GM23338 (cell line): ENCODE results near the gene ABCB8. TPM values are rescaled to one million over a fixed set of nuclear protein-coding genes. Genes with fewer than 3 reads are reported as not detected.
A peak's percentile ranks its signal among the peaks of the same experiment; 100 is the strongest.

Experiments
- ATAC-seq: fragments of 200-7000 bp; cut with Tn5 transposase; 3 replicates; pipeline ENCODE4 v1.9.1; 2020
- DNase-seq: peaks from one replicate; pipeline ENCODE4 v3.0.0-alpha.2; 2015; ENCODE audit warnings: low spot score
- H2AFZ ChIP-seq: fragments of 200-600 bp; sonication (generic); 2 replicates; pipeline ENCODE4 v1.8.0; 2016; ENCODE audit warnings: antibody characterized with exemption, mild to moderate bottlenecking, moderate library complexity
- H3F3A ChIP-seq: fragments of 200-600 bp; sonication (generic); replicated peaks from 2 replicates; pipeline ENCODE4 v1.8.0; 2017; ENCODE audit warnings: antibody characterized with exemption, mixed run types, low read depth
- H3K27ac ChIP-seq: fragments of 200-600 bp; sonication (generic); 2 replicates; pipeline ENCODE4 v1.6.1; 2016; ENCODE audit warnings: low read depth
- H3K27me3 ChIP-seq: fragments of 200-600 bp; sonication (generic); 2 replicates; pipeline ENCODE4 v1.8.0; 2016; ENCODE audit warnings: mild to moderate bottlenecking, mixed run types, moderate library complexity; ENCODE audit not compliant: insufficient read depth
- H3K36me3 ChIP-seq: fragments of 200-600 bp; sonication (generic); 2 replicates; pipeline ENCODE4 v1.8.0; 2016; ENCODE audit warnings: mild to moderate bottlenecking; ENCODE audit not compliant: insufficient read depth
- H3K4me1 ChIP-seq: fragments of 200-600 bp; sonication (generic); 2 replicates; pipeline ENCODE4 v1.8.0; 2016; ENCODE audit warnings: mild to moderate bottlenecking, moderate library complexity; ENCODE audit not compliant: insufficient read depth
- H3K4me2 ChIP-seq: fragments of 200-600 bp; sonication (generic); 2 replicates; pipeline ENCODE4 v1.7.1; 2017; ENCODE audit warnings: mixed run types
- H3K4me3 ChIP-seq: fragments of 200-600 bp; sonication (generic); 2 replicates; pipeline ENCODE4 v1.6.1; 2016; ENCODE audit warnings: mixed run types
- H3K79me2 ChIP-seq: fragments of 200-600 bp; sonication (generic); replicated peaks from 2 replicates; pipeline ENCODE4 v1.8.0; 2017; ENCODE audit warnings: mild to moderate bottlenecking; ENCODE audit not compliant: insufficient read depth
- H3K9me2 ChIP-seq: fragments of 200-600 bp; sonication (generic); 2 replicates; pipeline ENCODE4 v1.8.0; 2017; ENCODE audit not compliant: insufficient read depth
- H4K20me1 ChIP-seq: fragments of 200-600 bp; sonication (generic); replicated peaks from 2 replicates; pipeline ENCODE4 v1.8.0; 2017; ENCODE audit warnings: mild to moderate bottlenecking; ENCODE audit not compliant: insufficient read depth
- H3K27ac Mint-ChIP-seq: 2 replicates; pipeline ENCODE4 v1.8.0; 2020; ENCODE audit warnings: inconsistent platforms, mild to moderate bottlenecking, moderate library complexity, mixed read lengths
- H3K27me3 Mint-ChIP-seq: 3 replicates; pipeline ENCODE4 v1.8.0; 2022; ENCODE audit warnings: low read depth, mild to moderate bottlenecking, moderate library complexity, mixed read lengths, inconsistent platforms; ENCODE audit not compliant: insufficient read depth, poor library complexity
- H3K36me3 Mint-ChIP-seq: 3 replicates; pipeline ENCODE4 v1.8.0; 2021; ENCODE audit warnings: low read depth, mild to moderate bottlenecking, inconsistent platforms, moderate library complexity, mixed read lengths
- H3K4me1 Mint-ChIP-seq: 3 replicates; pipeline ENCODE4 v1.8.0; 2020; ENCODE audit warnings: mild to moderate bottlenecking, inconsistent platforms, mixed read lengths
- H3K4me3 Mint-ChIP-seq: 3 replicates; pipeline ENCODE4 v1.8.0; 2021; ENCODE audit warnings: moderate library complexity, mild to moderate bottlenecking, inconsistent platforms, mixed read lengths
- H3K9me3 Mint-ChIP-seq: 3 replicates; pipeline ENCODE4 v1.8.0; 2020; ENCODE audit warnings: moderate library complexity, mild to moderate bottlenecking, inconsistent platforms, mixed read lengths
- CREB1 ChIP-seq: fragments of 250-450 bp; sonication (Bioruptor Pico); IDR thresholded peaks from 2 replicates; pipeline ENCODE4 v1.5.0; 2020; ENCODE audit warnings: low read depth, mild to moderate bottlenecking, moderate library complexity
- EZH2 ChIP-seq: fragments of 200-600 bp; sonication (generic); IDR thresholded peaks from one replicate; pipeline ENCODE4 v1.8.0; 2017; ENCODE audit warnings: antibody characterized with exemption, mild to moderate bottlenecking, low read depth; ENCODE audit not compliant: unreplicated experiment
- JUNB ChIP-seq: IDR thresholded peaks from one replicate; pipeline ENCODE4 v1.6.1; 2016; ENCODE audit warnings: antibody characterized with exemption; ENCODE audit not compliant: unreplicated experiment
- POLR2AphosphoS5 ChIP-seq: IDR thresholded peaks from 2 replicates; pipeline ENCODE4 v1.6.1; 2016; ENCODE audit warnings: antibody characterized with exemption, low read depth
- ZNF114 ChIP-seq: fragments of 250-450 bp; sonication (Bioruptor Pico); IDR thresholded peaks from 2 replicates; pipeline ENCODE4 v1.5.0; 2020; ENCODE audit warnings: mild to moderate bottlenecking, moderate library complexity
- polyA plus RNA-seq: library from polyadenylated mRNA; unstranded; fragments of >200 nt; fragmentation: Nextera tagmentation; extraction: Ambion mirVana; gene quantifications from 2 replicates; pipeline ENCODE4 v1.2.1, GENCODE V29; 2016
- total RNA-seq: library from RNA; depleted of rRNA; stranded (reverse); fragments of >200 nt; shearing (Covaris generic); gene quantifications from 2 replicates; pipeline ENCODE4 v1.2.3, GENCODE V29; 2014
- TF ChIP-seq, protein P1 (sequence below): IDR thresholded peaks from one replicate; pipeline ENCODE4 v1.6.1; 2018; ENCODE audit warnings: antibody characterized with exemption; ENCODE audit not compliant: unreplicated experiment
- TF ChIP-seq, protein P2 (sequence below): IDR thresholded peaks from 2 replicates; pipeline ENCODE4 v1.6.1; 2016; ENCODE audit warnings: antibody characterized with exemption
- TF ChIP-seq, protein P3 (sequence below): fragments of 250-450 bp; sonication (Bioruptor Pico); IDR thresholded peaks from 2 replicates; pipeline ENCODE4 v1.5.0; 2020; ENCODE audit warnings: mild to moderate bottlenecking, moderate library complexity

The ABCB8 gene
- total and polyA plus RNA-seq, 2 experiments from 2014 or later = 11.4 to 27.1 TPM

DNA sequence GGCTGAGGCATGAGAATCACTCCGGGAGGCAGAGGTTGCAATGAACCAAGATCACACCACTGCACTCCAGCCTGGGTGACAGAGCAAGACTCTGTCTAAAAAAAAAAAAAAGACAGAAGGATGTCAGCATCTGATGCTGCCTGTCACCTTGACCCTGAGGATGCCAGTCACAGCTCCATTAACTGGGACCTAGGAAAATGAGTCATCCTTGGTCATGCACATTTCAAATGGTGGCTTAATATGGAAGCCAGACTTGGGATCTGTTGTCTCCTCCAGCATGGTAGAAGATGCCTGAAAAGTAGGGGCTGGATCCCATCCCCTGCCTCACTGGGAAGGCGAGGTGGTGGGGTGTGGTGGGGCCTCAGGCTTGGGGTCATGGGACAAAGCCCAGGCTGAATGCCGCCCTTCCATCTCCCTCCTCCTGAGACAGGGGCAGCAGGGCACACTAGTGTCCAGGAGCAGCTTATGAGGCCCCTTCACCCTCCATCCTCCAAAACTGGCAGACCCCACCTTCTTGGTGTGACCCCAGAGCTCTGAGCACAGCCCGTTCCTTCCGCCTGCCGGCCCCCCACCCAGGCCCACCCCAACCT, 36.1 kb upstream of the ABCB8 start:
- H3K27ac ChIP-seq = no peak overlapping the region
- H2AFZ ChIP-seq = no peak overlapping the region
- H3K79me2 ChIP-seq = no peaks in the 10 kb centered on the region
- H3K4me3 Mint-ChIP-seq = no peak overlapping the region
- no peaks in the 10 kb centered on the region for H4K20me1 ChIP-seq
- H3K9me2 ChIP-seq = no peaks in the 10 kb centered on the region
- H3K36me3 Mint-ChIP-seq = peaks cover 26% of the 10 kb centered on the region
- peaks cover 16% of the 10 kb centered on the region for H3K27me3 Mint-ChIP-seq
- H3K27ac Mint-ChIP-seq = no peak overlapping the region
- H3K4me3 ChIP-seq = no peak overlapping the region
- DNase-seq (no peak), ATAC-seq (no peak)
- peaks cover 26% of the 10 kb centered on the region for H3K9me3 Mint-ChIP-seq
- H3K4me1 Mint-ChIP-seq = peaks cover 15% of the 10 kb centered on the region
- H3K4me1 ChIP-seq = peaks cover 12% of the 10 kb centered on the region
- TF ChIP-seq, protein P1, sequence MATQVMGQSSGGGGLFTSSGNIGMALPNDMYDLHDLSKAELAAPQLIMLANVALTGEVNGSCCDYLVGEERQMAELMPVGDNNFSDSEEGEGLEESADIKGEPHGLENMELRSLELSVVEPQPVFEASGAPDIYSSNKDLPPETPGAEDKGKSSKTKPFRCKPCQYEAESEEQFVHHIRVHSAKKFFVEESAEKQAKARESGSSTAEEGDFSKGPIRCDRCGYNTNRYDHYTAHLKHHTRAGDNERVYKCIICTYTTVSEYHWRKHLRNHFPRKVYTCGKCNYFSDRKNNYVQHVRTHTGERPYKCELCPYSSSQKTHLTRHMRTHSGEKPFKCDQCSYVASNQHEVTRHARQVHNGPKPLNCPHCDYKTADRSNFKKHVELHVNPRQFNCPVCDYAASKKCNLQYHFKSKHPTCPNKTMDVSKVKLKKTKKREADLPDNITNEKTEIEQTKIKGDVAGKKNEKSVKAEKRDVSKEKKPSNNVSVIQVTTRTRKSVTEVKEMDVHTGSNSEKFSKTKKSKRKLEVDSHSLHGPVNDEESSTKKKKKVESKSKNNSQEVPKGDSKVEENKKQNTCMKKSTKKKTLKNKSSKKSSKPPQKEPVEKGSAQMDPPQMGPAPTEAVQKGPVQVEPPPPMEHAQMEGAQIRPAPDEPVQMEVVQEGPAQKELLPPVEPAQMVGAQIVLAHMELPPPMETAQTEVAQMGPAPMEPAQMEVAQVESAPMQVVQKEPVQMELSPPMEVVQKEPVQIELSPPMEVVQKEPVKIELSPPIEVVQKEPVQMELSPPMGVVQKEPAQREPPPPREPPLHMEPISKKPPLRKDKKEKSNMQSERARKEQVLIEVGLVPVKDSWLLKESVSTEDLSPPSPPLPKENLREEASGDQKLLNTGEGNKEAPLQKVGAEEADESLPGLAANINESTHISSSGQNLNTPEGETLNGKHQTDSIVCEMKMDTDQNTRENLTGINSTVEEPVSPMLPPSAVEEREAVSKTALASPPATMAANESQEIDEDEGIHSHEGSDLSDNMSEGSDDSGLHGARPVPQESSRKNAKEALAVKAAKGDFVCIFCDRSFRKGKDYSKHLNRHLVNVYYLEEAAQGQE = no peak
- TF ChIP-seq EZH2 (no peak), POLR2AphosphoS5 (no peak), ZNF114 (no peak), CREB1 (CRISPR knock-in tag) (no peak), JUNB (no peak)
- H3K27me3 ChIP-seq = no peaks in the 10 kb centered on the region
- no peak overlapping the region for H3K4me2 ChIP-seq
- no peaks in the 10 kb centered on the region for H3K36me3 ChIP-seq
- H3F3A ChIP-seq = no peaks in the 10 kb centered on the region

DNA sequence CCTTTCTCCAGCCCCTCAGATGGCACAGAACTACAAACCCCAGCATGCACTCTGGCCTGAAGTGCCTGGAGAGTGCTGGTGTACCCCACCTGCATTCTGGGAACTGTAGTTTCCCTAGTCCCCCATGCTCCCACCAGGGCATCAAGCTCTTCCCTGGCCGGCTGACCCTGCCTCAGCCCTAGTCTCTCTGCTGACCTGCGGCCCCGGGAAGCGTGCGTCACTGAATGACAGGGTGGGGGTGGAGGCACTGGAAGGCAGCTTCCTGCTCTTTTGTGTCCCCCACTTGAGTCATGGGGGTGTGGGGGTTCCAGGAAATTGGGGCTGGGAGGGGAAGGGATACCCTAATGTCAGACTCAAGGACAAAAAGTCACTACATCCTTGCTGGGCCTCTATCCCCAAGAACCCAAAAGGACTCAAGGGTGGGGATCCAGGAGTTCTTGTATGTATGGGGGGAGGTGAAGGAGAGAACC, 35.4 kb upstream of the ABCB8 start:
- ATAC-seq = peak; percentile 83
- DNase-seq = peak; percentile 93
- peaks cover 26% of the 10 kb centered on the region for H3K9me3 Mint-ChIP-seq
- peaks cover 15% of the 10 kb centered on the region for H3K4me1 Mint-ChIP-seq
- no peak overlapping the region for H2AFZ ChIP-seq
- no peak overlapping the region for H3K4me3 ChIP-seq
- peaks cover 26% of the 10 kb centered on the region for H3K36me3 Mint-ChIP-seq
- H3K79me2 ChIP-seq = no peaks in the 10 kb centered on the region
- H3K4me1 ChIP-seq = peaks cover 12% of the 10 kb centered on the region
- H3K27ac ChIP-seq = no peak overlapping the region
- H3K4me2 ChIP-seq = peak overlapping the region; percentile 36; the same call in 1 of the 2 replicates
- no peaks in the 10 kb centered on the region for H3K36me3 ChIP-seq
- H3K27me3 Mint-ChIP-seq = peaks cover 18% of the 10 kb centered on the region
- 0 out of 2 replicates have a peak overlapping the region, but pooled peaks have one; percentile 85 for H3K27ac Mint-ChIP-seq
- H3K9me2 ChIP-seq = no peaks in the 10 kb centered on the region
- no peaks in the 10 kb centered on the region for H3F3A ChIP-seq
- no peaks in the 10 kb centered on the region for H4K20me1 ChIP-seq
- H3K27me3 ChIP-seq = no peaks in the 10 kb centered on the region
- no peak overlapping the region for H3K4me3 Mint-ChIP-seq
- TF ChIP-seq, protein P2, sequence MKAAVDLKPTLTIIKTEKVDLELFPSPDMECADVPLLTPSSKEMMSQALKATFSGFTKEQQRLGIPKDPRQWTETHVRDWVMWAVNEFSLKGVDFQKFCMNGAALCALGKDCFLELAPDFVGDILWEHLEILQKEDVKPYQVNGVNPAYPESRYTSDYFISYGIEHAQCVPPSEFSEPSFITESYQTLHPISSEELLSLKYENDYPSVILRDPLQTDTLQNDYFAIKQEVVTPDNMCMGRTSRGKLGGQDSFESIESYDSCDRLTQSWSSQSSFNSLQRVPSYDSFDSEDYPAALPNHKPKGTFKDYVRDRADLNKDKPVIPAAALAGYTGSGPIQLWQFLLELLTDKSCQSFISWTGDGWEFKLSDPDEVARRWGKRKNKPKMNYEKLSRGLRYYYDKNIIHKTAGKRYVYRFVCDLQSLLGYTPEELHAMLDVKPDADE = peak; percentile 98
- 0 out of 2 replicates have a peak, but pooled peaks have one; percentile 33 for TF ChIP-seq CREB1 (CRISPR knock-in tag)
- TF ChIP-seq, protein P3, sequence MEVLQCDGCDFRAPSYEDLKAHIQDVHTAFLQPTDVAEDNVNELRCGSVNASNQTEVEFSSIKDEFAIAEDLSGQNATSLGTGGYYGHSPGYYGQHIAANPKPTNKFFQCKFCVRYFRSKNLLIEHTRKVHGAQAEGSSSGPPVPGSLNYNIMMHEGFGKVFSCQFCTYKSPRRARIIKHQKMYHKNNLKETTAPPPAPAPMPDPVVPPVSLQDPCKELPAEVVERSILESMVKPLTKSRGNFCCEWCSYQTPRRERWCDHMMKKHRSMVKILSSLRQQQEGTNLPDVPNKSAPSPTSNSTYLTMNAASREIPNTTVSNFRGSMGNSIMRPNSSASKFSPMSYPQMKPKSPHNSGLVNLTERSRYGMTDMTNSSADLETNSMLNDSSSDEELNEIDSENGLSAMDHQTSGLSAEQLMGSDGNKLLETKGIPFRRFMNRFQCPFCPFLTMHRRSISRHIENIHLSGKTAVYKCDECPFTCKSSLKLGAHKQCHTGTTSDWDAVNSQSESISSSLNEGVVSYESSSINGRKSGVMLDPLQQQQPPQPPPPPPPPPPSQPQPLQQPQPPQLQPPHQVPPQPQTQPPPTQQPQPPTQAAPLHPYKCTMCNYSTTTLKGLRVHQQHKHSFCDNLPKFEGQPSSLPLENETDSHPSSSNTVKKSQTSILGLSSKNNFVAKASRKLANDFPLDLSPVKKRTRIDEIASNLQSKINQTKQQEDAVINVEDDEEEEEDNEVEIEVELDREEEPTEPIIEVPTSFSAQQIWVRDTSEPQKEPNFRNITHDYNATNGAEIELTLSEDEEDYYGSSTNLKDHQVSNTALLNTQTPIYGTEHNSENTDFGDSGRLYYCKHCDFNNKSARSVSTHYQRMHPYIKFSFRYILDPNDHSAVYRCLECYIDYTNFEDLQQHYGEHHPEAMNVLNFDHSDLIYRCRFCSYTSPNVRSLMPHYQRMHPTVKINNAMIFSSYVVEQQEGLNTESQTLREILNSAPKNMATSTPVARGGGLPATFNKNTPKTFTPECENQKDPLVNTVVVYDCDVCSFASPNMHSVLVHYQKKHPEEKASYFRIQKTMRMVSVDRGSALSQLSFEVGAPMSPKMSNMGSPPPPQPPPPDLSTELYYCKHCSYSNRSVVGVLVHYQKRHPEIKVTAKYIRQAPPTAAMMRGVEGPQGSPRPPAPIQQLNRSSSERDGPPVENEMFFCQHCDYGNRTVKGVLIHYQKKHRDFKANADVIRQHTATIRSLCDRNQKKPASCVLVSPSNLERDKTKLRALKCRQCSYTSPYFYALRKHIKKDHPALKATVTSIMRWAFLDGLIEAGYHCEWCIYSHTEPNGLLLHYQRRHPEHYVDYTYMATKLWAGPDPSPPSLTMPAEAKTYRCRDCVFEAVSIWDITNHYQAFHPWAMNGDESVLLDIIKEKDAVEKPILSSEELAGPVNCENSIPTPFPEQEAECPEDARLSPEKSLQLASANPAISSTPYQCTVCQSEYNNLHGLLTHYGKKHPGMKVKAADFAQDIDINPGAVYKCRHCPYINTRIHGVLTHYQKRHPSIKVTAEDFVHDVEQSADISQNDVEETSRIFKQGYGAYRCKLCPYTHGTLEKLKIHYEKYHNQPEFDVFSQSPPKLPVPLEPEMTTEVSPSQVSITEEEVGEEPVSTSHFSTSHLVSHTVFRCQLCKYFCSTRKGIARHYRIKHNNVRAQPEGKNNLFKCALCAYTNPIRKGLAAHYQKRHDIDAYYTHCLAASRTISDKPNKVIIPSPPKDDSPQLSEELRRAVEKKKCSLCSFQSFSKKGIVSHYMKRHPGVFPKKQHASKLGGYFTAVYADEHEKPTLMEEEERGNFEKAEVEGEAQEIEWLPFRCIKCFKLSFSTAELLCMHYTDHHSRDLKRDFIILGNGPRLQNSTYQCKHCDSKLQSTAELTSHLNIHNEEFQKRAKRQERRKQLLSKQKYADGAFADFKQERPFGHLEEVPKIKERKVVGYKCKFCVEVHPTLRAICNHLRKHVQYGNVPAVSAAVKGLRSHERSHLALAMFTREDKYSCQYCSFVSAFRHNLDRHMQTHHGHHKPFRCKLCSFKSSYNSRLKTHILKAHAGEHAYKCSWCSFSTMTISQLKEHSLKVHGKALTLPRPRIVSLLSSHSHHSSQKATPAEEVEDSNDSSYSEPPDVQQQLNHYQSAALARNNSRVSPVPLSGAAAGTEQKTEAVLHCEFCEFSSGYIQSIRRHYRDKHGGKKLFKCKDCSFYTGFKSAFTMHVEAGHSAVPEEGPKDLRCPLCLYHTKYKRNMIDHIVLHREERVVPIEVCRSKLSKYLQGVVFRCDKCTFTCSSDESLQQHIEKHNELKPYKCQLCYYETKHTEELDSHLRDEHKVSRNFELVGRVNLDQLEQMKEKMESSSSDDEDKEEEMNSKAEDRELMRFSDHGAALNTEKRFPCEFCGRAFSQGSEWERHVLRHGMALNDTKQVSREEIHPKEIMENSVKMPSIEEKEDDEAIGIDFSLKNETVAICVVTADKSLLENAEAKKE = no peak
